Measurements from ENCODE around the gene GM2A. TPM values are rescaled to one million over a fixed set of nuclear protein-coding genes. Genes with fewer than 3 reads are reported as not detected.

GM2A gene
- total RNA-seq, 1 experiment from 2014 or later, result 24.5 TPM

DNA sequence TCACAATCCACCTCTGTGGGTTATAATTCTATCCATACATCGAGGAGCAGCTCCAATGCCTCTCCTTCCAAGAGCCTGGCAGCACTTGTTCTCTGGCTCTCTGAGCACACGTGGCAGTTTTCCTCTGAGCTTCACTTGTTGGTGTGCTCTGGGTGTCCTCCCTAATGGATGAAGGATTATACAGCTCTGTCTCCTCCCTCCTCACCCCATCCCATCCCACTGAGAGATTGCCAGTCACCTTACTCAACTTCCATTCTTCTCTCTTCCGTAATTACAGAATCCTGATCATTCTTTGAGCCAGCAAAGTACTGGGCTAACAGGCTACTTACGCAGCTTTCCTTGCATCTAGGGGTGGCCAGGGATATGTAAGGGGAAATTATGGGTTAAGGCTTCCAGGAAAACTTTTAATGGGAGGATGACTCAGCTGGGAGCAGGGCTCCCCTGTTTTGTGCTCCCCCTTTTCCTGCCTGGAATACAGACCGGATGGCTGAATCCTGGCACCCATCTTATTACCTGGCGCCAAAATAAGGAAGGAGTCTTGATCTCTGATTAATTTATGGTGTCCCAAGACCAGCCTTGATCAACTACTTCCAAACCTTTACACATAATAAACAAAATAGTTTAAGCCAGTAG is 22.8 kb upstream of the GM2A start:
- no peak overlapping the region for H3K4me2 ChIP-seq
- intact Hi-C loops (cut with micrococcal nuclease; ENCODE audit: unreplicated experiment), result loop anchor here (10.0 kb wide), 2 partner anchors 225 to 425 kb away; no protein-coding TSS in a partner anchor

DNA sequence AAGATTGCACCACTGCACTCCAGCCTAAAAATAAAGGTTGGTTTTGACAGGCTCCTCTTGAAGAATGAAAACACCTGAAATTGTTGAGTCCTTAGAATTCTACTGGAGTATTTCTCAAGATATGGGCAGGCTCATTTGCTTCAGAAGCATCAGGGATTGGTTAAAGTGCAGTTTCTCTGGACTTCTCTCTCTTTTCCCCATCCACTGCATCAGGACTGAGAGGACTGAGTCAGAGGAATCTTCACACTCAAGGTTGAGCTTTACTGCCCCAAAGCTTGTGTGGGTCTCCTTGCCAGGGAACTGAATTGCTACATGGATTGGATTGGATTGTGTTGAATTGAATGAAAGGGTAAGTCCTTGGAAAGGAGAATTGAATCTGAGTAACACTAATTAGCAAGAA is 21.6 kb upstream of the GM2A start:
- Histone ChIP-seq H3K4me3 (no peak overlapping the region), H3K79me2 (ENCODE audit: low read depth) (no peaks in the 10 kb centered on the region), H3K27me3 (ENCODE audit: insufficient read depth, low read depth) (peaks cover 10% of the 10 kb centered on the region; the same call in 1 of the 2 replicates), H3K9me2 (ENCODE audit: insufficient read depth) (no peaks in the 10 kb centered on the region), H3K4me2 (no peak overlapping the region), H3K27ac (no peak overlapping the region), H3F3A (ENCODE audit: insufficient read depth, low read depth) (no peaks in the 10 kb centered on the region), H3K9me3 (ENCODE audit: insufficient read depth, low read depth) (no peaks in the 10 kb centered on the region), H2AFZ (no peak overlapping the region), H4K20me1 (ENCODE audit: insufficient read depth) (no peaks in the 10 kb centered on the region), H3K36me3 (ENCODE audit: low read depth) (no peaks in the 10 kb centered on the region), H3K4me1 (replicated peaks; ENCODE audit: insufficient read depth) (no peaks in the 10 kb centered on the region)
- intact Hi-C loops (cut with micrococcal nuclease; ENCODE audit: unreplicated experiment), result loop anchor here (10.0 kb wide), 2 partner anchors 227 to 427 kb away; no protein-coding TSS in a partner anchor
- ChIA-PET POLR2A (ENCODE audit: unreplicated experiment) (interaction anchor here (0.6 kb wide), 1 partner anchor 21 kb away, joined by 4 read pairs; no protein-coding TSS in a partner anchor), CTCF (no interaction called here)
- no TSS peak for BruUV-seq (replicated peaks)
- TF ChIP-seq, protein P1, sequence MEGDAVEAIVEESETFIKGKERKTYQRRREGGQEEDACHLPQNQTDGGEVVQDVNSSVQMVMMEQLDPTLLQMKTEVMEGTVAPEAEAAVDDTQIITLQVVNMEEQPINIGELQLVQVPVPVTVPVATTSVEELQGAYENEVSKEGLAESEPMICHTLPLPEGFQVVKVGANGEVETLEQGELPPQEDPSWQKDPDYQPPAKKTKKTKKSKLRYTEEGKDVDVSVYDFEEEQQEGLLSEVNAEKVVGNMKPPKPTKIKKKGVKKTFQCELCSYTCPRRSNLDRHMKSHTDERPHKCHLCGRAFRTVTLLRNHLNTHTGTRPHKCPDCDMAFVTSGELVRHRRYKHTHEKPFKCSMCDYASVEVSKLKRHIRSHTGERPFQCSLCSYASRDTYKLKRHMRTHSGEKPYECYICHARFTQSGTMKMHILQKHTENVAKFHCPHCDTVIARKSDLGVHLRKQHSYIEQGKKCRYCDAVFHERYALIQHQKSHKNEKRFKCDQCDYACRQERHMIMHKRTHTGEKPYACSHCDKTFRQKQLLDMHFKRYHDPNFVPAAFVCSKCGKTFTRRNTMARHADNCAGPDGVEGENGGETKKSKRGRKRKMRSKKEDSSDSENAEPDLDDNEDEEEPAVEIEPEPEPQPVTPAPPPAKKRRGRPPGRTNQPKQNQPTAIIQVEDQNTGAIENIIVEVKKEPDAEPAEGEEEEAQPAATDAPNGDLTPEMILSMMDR (conservative IDR thresholded peaks at IDR 0.05), result no peak
- TF ChIP-seq EZH2 (IDR thresholded peaks at IDR 0.05; ENCODE audit: low read depth), result no peak
- DNase-seq, result no peak

More for the DNA sequence above, 22.8 kb upstream of the GM2A start:
- H3K9me2 ChIP-seq (ENCODE audit: insufficient read depth), result no peaks in the 10 kb centered on the region
- H3K9me3 ChIP-seq (ENCODE audit: insufficient read depth, low read depth), result no peaks in the 10 kb centered on the region
- H3K79me2 ChIP-seq (ENCODE audit: low read depth), result no peaks in the 10 kb centered on the region
- POLR2A ChIA-PET (ENCODE audit: unreplicated experiment), result no interaction called here
- peaks cover 10% of the 10 kb centered on the region; the same call in 1 of the 2 replicates for H3K27me3 ChIP-seq (ENCODE audit: insufficient read depth, low read depth)
- H3F3A ChIP-seq (ENCODE audit: insufficient read depth, low read depth), result no peaks in the 10 kb centered on the region
- H3K4me3 ChIP-seq, result no peak overlapping the region
- H3K36me3 ChIP-seq (ENCODE audit: low read depth), result no peaks in the 10 kb centered on the region
- H3K27ac ChIP-seq, result no peak overlapping the region
- no peak overlapping the region for H2AFZ ChIP-seq
- DNase-seq, result no peak
- CTCF ChIA-PET, result no interaction called here
- no TSS peak for BruUV-seq (replicated peaks)
- no peaks in the 10 kb centered on the region for H4K20me1 ChIP-seq (ENCODE audit: insufficient read depth)
- TF ChIP-seq, protein P1 (conservative IDR thresholded peaks at IDR 0.05), result no peak
- no peak for TF ChIP-seq EZH2 (IDR thresholded peaks at IDR 0.05; ENCODE audit: low read depth)
- no peaks in the 10 kb centered on the region for H3K4me1 ChIP-seq (replicated peaks; ENCODE audit: insufficient read depth)

DNA sequence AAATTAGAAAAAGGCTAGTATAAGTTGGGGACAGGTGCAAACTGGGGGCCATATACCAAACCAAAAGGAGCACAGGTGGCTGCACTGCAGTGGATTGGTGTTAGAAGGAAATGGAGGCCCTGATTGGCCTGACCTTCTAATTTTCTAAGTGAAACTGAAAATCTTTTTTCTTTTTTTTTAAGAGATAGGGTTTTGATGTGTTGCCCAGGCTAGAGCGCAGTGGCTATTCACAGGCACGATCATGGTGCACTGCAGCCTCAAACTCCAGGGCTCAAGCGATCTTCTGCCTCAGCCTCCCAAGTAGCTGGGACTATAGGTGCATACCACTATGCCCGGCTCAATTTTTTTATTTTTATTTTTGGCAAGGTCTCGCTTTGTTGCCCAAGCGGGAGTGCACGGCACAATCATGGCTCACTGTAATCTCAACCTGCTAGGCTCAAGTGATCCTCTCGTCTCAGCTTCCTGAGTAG is 19.3 kb upstream of the GM2A start:
- Histone ChIP-seq H3K27me3 (ENCODE audit: insufficient read depth, low read depth) (peaks cover 10% of the 10 kb centered on the region; the same call in 1 of the 2 replicates), H3K79me2 (ENCODE audit: low read depth) (no peaks in the 10 kb centered on the region), H3K27ac (no peak overlapping the region), H2AFZ (no peak overlapping the region), H4K20me1 (ENCODE audit: insufficient read depth) (no peaks in the 10 kb centered on the region), H3K4me3 (no peak overlapping the region), H3K36me3 (ENCODE audit: low read depth) (no peaks in the 10 kb centered on the region), H3K4me1 (replicated peaks; ENCODE audit: insufficient read depth) (no peaks in the 10 kb centered on the region), H3K9me2 (ENCODE audit: insufficient read depth) (no peaks in the 10 kb centered on the region), H3F3A (ENCODE audit: insufficient read depth, low read depth) (no peaks in the 10 kb centered on the region), H3K4me2 (no peak overlapping the region), H3K9me3 (ENCODE audit: insufficient read depth, low read depth) (no peaks in the 10 kb centered on the region)
- intact Hi-C loops (cut with micrococcal nuclease; ENCODE audit: unreplicated experiment), result loop anchor here (10.0 kb wide), 2 partner anchors 229 to 429 kb away; no protein-coding TSS in a partner anchor
- POLR2A ChIA-PET (ENCODE audit: unreplicated experiment), result no interaction called here
- BruUV-seq (replicated peaks), result no TSS peak
- DNase-seq, result no peak
- TF ChIP-seq EZH2 (IDR thresholded peaks at IDR 0.05; ENCODE audit: low read depth), result no peak
- CTCF ChIA-PET, result no interaction called here
